GM18909 (cell line): ENCODE measurements around the gene CTDP1.

ENCODE experiments used
- ATAC-seq: cut with Tn5 transposase; IDR thresholded peaks from one replicate; pipeline ENCODE4 v1.9.1; 2021; ENCODE audit warnings: mild to moderate bottlenecking; ENCODE audit not compliant: unreplicated experiment, poor library complexity

The CTDP1 gene

GRCh38 chr18:79789091-79789891 is 109.7 kb downstream of the CTDP1 start:
- ATAC-seq = no peak

GRCh38 chr18:79789901-79790890 is 110.6 kb downstream of the CTDP1 start:
- ATAC-seq = no peak

- no peak for ATAC-seq
Measured at GRCh38 chr18:79790996-79791972, 111.7 kb downstream of the CTDP1 start.

- ATAC-seq = no peak
Measured at GRCh38 chr18:79792096-79792987, 112.7 kb downstream of the CTDP1 start.

- no peak for ATAC-seq
Measured at GRCh38 chr18:79792988-79793355, 113.4 kb downstream of the CTDP1 start.

- ATAC-seq = no peak
Measured at GRCh38 chr18:79794846-79795245, 115.2 kb downstream of the CTDP1 start.

- no peak for ATAC-seq
Measured at GRCh38 chr18:79795446-79795845, 115.8 kb downstream of the CTDP1 start.

- ATAC-seq = no peak
Measured at GRCh38 chr18:79796016-79796415, 116.4 kb downstream of the CTDP1 start.

- no peak for ATAC-seq
Measured at GRCh38 chr18:79796531-79797405, 117.2 kb downstream of the CTDP1 start.

GRCh38 chr18:79797518-79798345 is 118.1 kb downstream of the CTDP1 start, which contains the start of gene KCNG2:
Gene KCNG2, plus strand, starts transcription at chr18:79797938. Its CDS starts 65,730 bp downstream, at chr18:79863668.
- peak; percentile 50 for ATAC-seq

- no peak for ATAC-seq
Measured at GRCh38 chr18:79798346-79798998, 118.9 kb downstream of the CTDP1 start.

- ATAC-seq = no peak
Measured at GRCh38 chr18:79798999-79799370, 119.4 kb downstream of the CTDP1 start.

- no peak for ATAC-seq
Measured at GRCh38 chr18:79799619-79800370, 120.2 kb downstream of the CTDP1 start.

- no peak for ATAC-seq
Measured at GRCh38 chr18:79800371-79801180, 121.0 kb downstream of the CTDP1 start.

- ATAC-seq = no peak
Measured at GRCh38 chr18:79801217-79801616, 121.6 kb downstream of the CTDP1 start.
